Osteocyte (in vitro differentiated cells): ENCODE data around the gene PAPPA. TPM values are rescaled to one million over a fixed set of nuclear protein-coding genes. Genes with fewer than 3 reads are reported as not detected.

Experiments used
- DNase-seq: peaks from one replicate; pipeline ENCODE4 v3.0.0; 2021; ENCODE audit warnings: mixed read lengths; ENCODE audit not compliant: unreplicated experiment; ENCODE audit errors: extremely low spot score
- H3K27ac Mint-ChIP-seq: one replicate; pipeline ENCODE4 v1.8.0; 2021; ENCODE audit warnings: mild to moderate bottlenecking, mixed read lengths; ENCODE audit not compliant: unreplicated experiment
- H3K27me3 Mint-ChIP-seq: one replicate; pipeline ENCODE4 v1.8.0; 2021; ENCODE audit warnings: mixed read lengths; ENCODE audit not compliant: unreplicated experiment
- H3K36me3 Mint-ChIP-seq: one replicate; pipeline ENCODE4 v1.8.0; 2021; ENCODE audit warnings: mixed read lengths; ENCODE audit not compliant: unreplicated experiment
- H3K4me1 Mint-ChIP-seq: one replicate; pipeline ENCODE4 v1.8.0; 2021; ENCODE audit warnings: mixed read lengths; ENCODE audit not compliant: unreplicated experiment
- H3K4me3 Mint-ChIP-seq: one replicate; pipeline ENCODE4 v1.8.0; 2021; ENCODE audit warnings: mild to moderate bottlenecking, moderate library complexity, mixed read lengths; ENCODE audit not compliant: unreplicated experiment
- H3K9me3 Mint-ChIP-seq: one replicate; pipeline ENCODE4 v1.8.0; 2021; ENCODE audit warnings: mixed read lengths; ENCODE audit not compliant: unreplicated experiment
- CTCF ChIP-seq: fragments of 200-600 bp; sonication (generic); IDR thresholded peaks from 2 replicates; pipeline ENCODE4 v1.5.0; 2021; ENCODE audit warnings: antibody characterized with exemption, mild to moderate bottlenecking, moderate library complexity
- total RNA-seq: library from RNA; stranded (reverse); gene quantifications from 2 replicates; pipeline ENCODE4 v1.2.1, GENCODE V29; 2021

The PAPPA gene
- total RNA-seq, 1 donor from 2014 or later = 229 TPM

DNA sequence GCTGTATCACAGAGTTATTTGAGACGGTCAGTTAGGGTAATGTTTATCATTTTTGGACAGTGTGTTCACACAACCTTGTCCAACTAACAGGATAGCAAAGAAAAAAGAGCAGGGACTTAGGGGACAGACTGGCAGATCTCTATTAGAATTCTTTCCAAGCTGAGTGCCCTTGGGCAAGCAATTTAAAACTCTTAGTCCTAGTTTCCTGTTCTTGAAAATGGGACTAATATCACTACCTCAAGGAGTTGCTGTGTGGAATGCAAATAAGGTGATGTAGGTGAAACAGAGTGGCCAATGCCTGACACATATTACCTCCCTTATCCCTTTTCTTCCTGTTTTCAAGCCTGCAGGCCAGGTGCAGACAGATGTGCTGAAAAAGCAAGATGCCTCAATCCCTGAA, 186.7 kb downstream of the PAPPA start:
- Mint-ChIP-seq H3K4me3 (no peak overlapping the region), H3K27me3 (no peaks in the 10 kb centered on the region), H3K27ac (peak overlapping the region; percentile 61), H3K36me3 (peaks cover 61% of the 10 kb centered on the region), H3K9me3 (no peaks in the 10 kb centered on the region), H3K4me1 (peaks cover 36% of the 10 kb centered on the region)
- TF ChIP-seq CTCF = no peak
- DNase-seq = no peak

DNA sequence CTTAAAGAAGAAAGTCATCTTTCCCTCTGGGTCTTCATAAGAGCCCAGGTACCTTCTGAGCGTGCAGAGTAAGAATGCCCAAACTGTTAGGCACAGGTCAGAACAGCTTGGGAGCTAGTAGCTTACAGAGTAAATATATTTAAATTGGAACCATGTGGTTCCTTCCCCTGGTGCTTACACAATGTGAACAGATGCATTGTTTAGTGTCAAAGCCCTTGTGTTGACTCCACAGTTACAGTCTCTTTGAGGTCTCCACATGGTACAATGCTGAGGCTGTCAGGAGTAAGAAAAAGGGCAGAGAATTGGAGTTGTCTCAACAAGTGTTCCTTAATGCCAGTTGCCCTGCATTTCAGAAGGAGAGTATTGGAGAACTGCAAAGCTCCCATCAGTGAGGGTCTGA, 188.5 kb downstream of the PAPPA start:
- Mint-ChIP-seq H3K36me3 (peaks cover 70% of the 10 kb centered on the region), H3K4me3 (no peak overlapping the region), H3K27ac (peak overlapping the region; percentile 8), H3K27me3 (no peaks in the 10 kb centered on the region), H3K4me1 (peaks cover 30% of the 10 kb centered on the region), H3K9me3 (no peaks in the 10 kb centered on the region)
- no peak for DNase-seq
- no peak for TF ChIP-seq CTCF

- Mint-ChIP-seq H3K27me3 (no peaks in the 10 kb centered on the region), H3K4me1 (peaks cover 23% of the 10 kb centered on the region), H3K36me3 (peaks cover 72% of the 10 kb centered on the region), H3K4me3 (no peak overlapping the region), H3K27ac (peak overlapping the region; percentile 8), H3K9me3 (no peaks in the 10 kb centered on the region)
- no peak for TF ChIP-seq CTCF
- no peak for DNase-seq
These were observed 189.3 kb downstream of the PAPPA start for GRCh38 chr9:116342941-116343340.

GRCh38 chr9:116344416-116344815, 190.8 kb downstream of the PAPPA start:
- TF ChIP-seq CTCF = no peak
- Mint-ChIP-seq H3K4me3 (no peak overlapping the region), H3K36me3 (peaks cover 73% of the 10 kb centered on the region), H3K27me3 (no peaks in the 10 kb centered on the region), H3K4me1 (peaks cover 21% of the 10 kb centered on the region), H3K27ac (no peak overlapping the region), H3K9me3 (no peaks in the 10 kb centered on the region)
- DNase-seq = no peak

DNA sequence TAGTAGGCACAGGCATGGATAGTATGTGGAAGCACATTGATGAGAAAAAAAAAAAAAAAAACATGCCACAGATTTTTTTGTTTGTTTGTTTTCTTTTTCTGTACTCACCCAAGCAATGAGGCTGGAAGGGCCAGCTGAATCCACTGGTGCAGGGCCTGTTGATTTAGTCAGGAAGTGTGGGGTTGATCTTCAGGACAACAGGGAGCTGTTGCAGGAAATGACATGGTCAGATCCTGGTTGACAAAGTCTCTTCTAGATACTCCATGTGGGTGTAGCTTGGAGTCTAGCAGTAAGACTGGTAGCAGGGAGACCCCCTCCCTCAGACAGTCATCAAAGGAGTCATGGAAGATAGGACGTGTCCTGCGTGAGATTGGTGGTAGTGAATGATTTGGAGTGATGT, 191.8 kb downstream of the PAPPA start:
- Mint-ChIP-seq H3K4me3 (no peak overlapping the region), H3K27ac (peak overlapping the region; percentile 58), H3K36me3 (peaks cover 73% of the 10 kb centered on the region), H3K9me3 (no peaks in the 10 kb centered on the region), H3K27me3 (no peaks in the 10 kb centered on the region), H3K4me1 (peaks cover 17% of the 10 kb centered on the region)
- TF ChIP-seq CTCF = no peak
- DNase-seq = no peak
